ENCODE data around the gene C17orf107.
A peak's percentile ranks its signal among the peaks of the same experiment; 100 is the strongest.

The C17orf107 gene

DNA sequence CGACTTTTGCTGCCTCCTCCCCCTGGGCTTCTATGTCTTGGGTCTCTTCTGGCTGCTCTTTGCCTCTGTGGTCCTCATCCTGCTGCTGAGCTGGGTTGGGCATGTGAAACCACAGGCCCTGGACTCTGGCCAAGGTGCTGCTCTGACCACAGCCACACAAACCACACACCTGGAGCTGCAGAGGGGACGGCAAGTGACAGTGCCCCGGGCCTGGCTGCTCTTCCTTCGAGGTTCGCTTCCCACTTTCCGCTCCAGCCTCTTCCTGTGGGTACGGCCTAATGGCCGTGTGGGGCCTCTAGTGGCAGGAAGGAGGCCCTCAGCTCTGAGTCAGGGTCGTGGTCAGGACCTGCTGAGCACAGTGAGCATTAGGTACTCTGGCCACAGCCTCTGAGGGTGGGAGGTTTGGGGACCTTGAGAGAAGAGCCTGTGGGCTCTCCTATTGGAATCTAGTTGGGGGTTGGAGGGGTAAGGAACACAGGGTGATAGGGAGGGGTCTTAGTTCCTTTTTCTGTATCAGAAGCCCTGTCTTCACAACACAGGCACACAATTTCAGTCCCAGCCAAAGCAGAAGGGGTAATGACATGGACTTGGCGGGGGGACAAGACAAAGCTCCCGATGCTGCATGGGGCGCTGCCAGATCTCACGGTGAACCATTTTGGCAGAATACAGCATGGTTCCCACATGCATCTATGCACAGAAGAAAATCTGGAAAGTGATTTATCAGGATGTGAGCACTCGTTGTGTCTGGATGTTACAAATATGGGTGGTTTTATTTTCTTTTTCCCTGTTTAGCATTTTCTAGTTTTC lies 35.0 kb downstream of the C17orf107 start:
- no peak for DNase-seq (ENCODE audit: low spot score)

- DNase-seq (ENCODE audit: low spot score): no peak
These were observed 36.3 kb downstream of the C17orf107 start for GRCh38 chr17:4935650-4936049.

DNA sequence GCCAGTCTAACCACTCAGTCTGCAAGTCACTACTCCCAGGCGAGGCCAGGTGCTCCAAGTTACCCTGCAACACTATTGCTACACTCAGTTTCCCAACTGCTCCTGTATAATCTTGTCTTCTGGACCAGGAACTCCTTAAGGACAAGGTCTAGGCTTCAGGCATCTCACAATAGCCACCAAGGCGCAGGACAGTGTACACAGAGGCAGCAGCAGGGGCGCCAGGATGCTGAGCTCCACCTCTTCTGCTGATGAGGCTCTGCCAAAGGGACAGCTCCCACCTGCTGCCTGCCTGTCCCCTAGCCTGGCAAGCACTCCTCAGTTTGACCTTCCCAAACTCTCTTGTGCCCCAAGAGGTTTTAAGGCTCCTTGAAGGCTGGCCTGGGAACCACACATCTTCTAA lies 37.1 kb downstream of the C17orf107 start:
- DNase-seq (ENCODE audit: low spot score): no peak

GRCh38 chr17:4937553-4937952 lies 38.2 kb downstream of the C17orf107 start:
- no peak for DNase-seq (ENCODE audit: low spot score)

- DNase-seq (ENCODE audit: low spot score): no peak
These were observed 38.7 kb downstream of the C17orf107 start for GRCh38 chr17:4938069-4938491.

DNA sequence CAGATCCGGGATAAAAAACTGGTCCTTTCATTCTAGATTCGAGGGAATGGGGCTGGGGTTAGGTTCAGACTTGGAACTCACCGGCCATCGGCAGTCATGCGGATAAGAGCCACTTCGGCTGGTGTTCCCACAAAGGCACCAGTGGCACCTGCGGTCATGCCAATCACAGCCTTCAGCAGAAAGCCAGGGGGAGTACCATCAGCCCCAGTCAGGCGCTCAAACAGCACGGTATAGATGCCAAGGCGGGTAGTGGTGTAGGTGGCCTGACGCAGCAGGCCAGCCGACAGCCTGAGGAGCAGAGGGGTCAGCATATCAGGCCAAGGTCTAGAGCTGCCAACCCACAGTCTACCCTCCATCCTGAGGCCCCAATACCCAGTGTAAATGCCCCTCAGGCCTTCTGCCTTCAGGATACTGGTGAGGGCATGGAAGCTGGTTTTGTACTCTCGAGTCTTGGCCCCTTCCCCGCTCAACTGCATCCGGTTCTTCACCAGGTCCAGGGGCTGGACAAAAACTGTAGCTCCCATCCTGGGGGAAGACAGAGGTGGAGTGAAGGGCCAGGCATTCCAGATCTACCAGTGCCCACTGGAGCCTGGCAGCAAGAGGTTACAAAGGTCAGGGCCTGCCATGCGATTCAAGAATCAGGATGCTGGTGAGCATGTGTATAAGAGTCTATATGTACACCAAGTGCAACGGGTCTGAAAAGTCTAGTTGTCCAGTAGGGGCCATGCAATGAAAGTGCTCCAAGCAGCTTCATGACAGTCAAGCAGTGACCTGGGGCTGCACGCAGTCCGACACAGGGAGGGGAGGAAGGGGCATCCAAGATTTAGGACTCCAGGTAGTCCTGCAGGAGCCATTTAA lies 39.6 kb downstream of the C17orf107 start:
- DNase-seq (ENCODE audit: low spot score): no peak

GRCh38 chr17:4939546-4939795 lies 40.1 kb downstream of the C17orf107 start:
- no peak for DNase-seq (ENCODE audit: low spot score)

DNA sequence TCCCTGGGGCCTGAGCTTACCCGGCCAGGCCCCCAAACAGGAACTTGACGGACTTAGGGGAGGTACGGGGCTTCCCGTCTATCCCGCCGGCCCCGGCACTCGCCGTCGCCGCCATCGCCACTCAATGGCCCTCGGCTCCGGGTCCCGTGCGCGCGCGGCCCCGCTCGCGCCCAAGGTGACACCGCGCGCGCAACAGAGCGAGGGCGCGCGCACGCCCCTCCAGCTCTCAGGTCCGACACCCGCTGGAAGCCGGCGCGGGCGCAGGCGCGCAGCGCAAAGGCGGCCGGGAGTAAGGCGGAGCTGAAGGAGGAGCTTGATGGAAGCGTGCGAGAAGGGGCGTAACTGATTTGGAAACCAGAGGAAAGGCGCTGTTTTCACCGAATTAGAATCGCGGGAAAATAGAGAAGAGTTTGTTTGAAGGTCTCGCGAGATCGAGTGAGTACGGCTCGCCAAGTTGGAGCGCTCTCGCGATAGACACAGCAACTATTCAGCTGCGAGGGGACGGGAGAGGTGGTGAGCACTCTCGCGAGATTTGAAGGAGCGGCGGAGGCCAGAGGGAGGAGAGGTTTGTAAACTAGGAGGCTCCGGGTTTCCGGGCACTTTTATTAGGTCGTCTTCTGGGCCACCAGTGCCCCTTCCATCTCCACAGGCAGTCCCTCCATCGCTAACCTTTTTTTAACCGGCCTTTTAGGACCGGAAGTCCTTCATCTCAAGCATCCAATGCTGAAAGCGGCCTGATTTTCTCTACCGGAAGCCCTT lies 40.6 kb downstream of the C17orf107 start, which contains the start of the genes RNF167 and SLC25A11:
Gene RNF167, plus strand, starts transcription at position 473 of the 759 bp plus-strand sequence. CDS start 642 bp downstream, outside the sequence.
Gene SLC25A11, minus strand, starts transcription at position 251 of the 759 bp plus-strand sequence. Its CDS starts 136 bp downstream, at position 115.
- DNase-seq (ENCODE audit: low spot score): peak; percentile 99

- DNase-seq (ENCODE audit: low spot score): no peak
These were observed 41.4 kb downstream of the C17orf107 start for GRCh38 chr17:4940555-4941318.

DNA sequence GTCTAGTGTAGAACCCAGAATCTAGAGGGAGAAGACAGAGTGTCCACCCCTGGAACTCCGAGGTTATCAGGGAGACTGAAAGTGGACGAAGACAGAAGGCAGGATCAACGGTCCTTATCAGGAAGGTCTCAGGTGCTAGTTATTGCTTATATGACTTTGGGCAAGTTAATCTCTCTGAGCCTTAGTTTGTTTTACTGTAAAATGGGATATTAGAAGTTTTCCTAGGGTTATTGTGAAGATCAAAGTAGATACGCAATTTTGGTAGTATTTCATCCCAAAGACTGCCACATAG lies 41.9 kb downstream of the C17orf107 start:
- peak; percentile 20 for DNase-seq (ENCODE audit: low spot score)

GRCh38 chr17:4942760-4943508 lies 43.6 kb downstream of the C17orf107 start:
- no peak for DNase-seq (ENCODE audit: low spot score)

- DNase-seq (ENCODE audit: low spot score): no peak
These were observed 44.8 kb downstream of the C17orf107 start for GRCh38 chr17:4944163-4944553.

GRCh38 chr17:4944554-4945175 lies 45.3 kb downstream of the C17orf107 start:
- no peak for DNase-seq (ENCODE audit: low spot score)

GRCh38 chr17:4945176-4945943 lies 46.0 kb downstream of the C17orf107 start:
- peak; percentile 91 for DNase-seq (ENCODE audit: low spot score)

GRCh38 chr17:4945944-4946280 lies 46.6 kb downstream of the C17orf107 start:
- no peak for DNase-seq (ENCODE audit: low spot score)

GRCh38 chr17:4946312-4946976 lies 47.1 kb downstream of the C17orf107 start:
- DNase-seq (ENCODE audit: low spot score): no peak

- DNase-seq (ENCODE audit: low spot score): peak; percentile 27
These were observed 47.7 kb downstream of the C17orf107 start for GRCh38 chr17:4947010-4947410.

GRCh38 chr17:4947411-4948165 lies 48.3 kb downstream of the C17orf107 start:
- DNase-seq (ENCODE audit: low spot score): peak; percentile 60
